Activated gamma-delta T cell treated with anti-CD3 and anti-CD28 coated beads, Interleukin-2, amount 50 U/mL, for 16 hours (primary cell): ENCODE data around the gene FRRS1L.

Source experiments
- DNase-seq: peaks from one replicate; pipeline ENCODE4 v3.0.0-alpha.2; 2020; ENCODE audit warnings: low read depth

Gene FRRS1L

GRCh38 chr9:109176386-109176785, 9.3 kb upstream of the FRRS1L start:
- DNase-seq = no peak

- DNase-seq = no peak
Observed at GRCh38 chr9:109172935-109173334, 5.9 kb upstream of the FRRS1L start.

- DNase-seq = no peak
Observed at GRCh38 chr9:109171926-109172325, 4.9 kb upstream of the FRRS1L start.

DNA sequence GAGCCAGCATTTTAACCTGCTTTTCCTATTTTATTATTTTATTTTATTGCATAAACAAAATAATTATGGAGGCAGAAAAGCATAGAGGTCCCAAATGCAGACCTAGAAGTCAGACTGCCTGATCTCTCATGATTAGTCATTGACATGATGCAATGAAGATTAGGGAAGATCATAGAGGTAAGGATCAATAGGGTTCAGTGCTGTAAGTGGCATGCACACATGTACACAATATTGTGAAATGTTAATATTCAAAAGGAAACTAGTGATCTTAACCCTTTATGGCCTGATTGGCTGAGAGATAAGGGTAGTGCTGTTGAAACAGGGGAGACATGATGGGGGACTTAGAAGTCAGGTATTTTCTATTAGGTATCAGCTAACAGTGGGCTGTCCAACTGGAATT, 1.1 kb upstream of the FRRS1L start:
- no peak for DNase-seq

DNA sequence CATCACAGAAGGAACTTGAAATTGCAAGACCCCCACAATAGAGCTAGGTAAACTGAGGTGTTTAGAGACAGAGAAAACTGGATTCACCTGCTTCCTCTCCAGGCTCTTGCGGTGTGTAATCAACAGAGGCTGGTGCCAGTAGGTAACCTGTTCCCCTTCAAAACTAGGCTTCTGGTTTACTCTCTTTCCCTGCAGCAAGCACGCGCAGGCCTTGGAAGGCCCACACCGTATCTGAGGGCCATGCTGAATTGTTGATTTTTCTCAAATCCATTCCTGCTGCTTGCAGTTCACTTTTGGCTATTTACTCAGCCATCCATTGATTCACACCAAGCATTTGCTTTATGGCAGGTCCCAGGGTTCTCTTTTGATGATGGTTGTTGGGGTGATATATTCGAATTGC, 667 bp upstream of the FRRS1L start:
- DNase-seq = no peak

- DNase-seq = no peak
Observed at GRCh38 chr9:109166171-109166770, 778 bp downstream of the FRRS1L start.

DNA sequence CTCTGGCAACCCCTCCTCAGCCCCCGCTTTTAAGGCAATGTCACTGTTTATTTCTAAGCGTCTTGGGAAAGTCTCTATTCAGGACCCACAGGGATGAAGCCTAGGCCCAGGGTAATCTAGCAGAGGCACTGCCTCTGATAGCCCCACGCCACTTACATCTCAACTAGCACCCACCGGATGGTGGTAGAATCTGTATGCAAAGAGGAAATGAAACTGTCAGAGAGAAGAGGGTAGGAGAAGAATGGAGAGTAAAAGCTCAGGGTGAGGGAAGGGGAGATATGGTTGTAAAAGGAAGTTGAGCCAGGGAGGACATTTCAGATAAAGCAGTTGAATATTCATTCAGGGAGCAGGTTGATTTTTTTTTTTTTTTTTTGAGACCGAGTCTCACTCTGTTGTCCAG, 3.0 kb downstream of the FRRS1L start:
- no peak for DNase-seq

DNA sequence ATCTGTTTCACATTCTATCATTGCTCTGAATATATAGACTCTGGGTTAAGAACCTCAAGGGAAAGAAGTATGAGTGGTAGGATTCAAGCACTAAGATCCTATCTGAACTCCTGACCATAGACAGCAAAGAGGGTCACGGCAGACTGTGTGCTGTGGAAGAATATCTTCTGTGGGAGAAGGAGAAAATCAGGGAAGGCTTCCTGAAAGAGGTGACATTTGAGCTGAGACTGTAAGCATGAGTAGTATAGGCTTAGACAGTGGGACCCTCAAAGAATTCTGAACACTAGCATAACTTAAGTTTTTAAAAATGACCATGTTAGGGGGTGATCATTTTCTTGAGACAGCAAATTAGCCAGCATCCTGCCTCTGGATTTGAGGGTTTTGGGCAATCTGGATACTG, 3.9 kb downstream of the FRRS1L start:
- DNase-seq = no peak

- DNase-seq = no peak
Observed at GRCh38 chr9:109162677-109163076, 4.4 kb downstream of the FRRS1L start.

- DNase-seq = no peak
Observed at GRCh38 chr9:109161471-109161870, 5.6 kb downstream of the FRRS1L start.

DNA sequence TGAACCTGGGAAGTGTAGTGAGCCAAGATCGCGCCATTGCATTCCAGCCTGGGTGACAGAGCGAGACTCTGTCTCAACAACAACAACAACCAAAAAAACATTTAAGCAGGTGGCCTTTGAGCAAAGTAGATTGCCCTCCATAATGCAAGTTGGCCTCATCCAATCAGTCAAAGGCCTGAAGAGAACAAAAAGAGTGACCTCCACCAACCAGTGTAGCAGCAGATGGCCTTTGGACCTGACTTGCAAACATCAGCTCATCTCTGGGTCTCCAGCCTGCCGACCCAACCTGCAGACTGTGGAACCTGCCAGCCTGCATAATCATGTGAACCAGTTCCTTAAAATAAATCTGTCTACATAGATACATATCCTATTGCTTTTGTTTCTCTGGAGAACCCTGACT, 7.5 kb downstream of the FRRS1L start:
- no peak for DNase-seq

DNA sequence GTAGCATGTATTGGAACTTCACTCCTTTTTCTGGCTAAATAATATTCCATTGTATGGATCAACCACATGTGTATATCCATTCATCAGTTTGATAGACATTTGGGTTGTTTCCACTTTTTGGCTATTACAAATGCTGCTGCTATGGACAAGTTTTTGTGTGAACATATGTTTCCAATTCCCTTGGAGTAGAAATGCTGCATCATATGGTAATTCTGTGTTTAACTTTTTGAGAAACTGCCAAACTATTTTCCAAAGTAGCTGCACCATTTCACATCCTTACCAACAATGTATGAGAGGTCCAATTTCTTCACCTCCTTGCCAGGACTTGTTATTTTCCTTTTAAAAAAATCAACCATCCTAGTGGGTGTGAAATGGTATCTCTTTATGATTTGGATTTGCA, 8.4 kb downstream of the FRRS1L start:
- DNase-seq = no peak

DNA sequence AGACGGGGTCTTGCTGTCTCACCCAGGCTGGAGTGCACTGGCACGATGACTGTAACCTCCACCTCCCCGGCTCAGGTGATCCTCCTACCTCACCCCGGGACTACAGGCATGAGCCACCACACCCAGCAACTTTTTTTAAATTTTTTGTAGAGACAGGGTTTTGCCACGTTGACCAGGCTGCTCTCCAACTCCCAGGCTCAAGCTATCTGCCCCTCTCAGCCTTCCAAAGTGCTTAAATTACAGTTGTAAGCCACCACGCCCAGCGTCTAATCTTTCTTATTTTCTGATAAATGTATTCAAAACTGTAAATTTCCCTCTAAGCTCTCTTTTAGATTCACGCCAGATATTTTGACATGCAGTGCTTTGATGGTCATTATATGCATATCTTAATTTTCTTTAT, 10.3 kb downstream of the FRRS1L start:
- no peak for DNase-seq

GRCh38 chr9:109150925-109151545, 16.0 kb downstream of the FRRS1L start:
- DNase-seq = no peak

DNA sequence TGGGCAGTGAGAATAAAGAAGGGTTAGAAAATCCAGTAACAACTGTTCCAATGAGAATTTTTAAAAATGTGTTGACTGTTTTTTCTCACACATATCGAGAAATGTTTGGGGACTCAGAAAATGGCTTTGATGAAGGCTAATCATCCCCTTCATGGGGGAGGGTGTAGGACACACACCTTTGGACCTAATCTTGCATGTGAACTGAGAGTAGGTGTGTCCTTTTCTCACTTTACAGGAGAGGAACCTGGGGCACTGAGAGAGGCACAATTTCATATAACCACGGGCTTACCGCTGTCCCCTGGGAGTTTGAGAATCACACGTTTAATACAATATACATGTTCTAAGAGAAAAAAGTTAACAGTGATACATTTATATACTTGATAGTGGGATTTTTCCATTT, 17.3 kb downstream of the FRRS1L start:
- DNase-seq = no peak

- no peak for DNase-seq
Observed at GRCh38 chr9:109149089-109149488, 18.0 kb downstream of the FRRS1L start.

GRCh38 chr9:109145051-109145450, 22.0 kb downstream of the FRRS1L start:
- no peak for DNase-seq

DNA sequence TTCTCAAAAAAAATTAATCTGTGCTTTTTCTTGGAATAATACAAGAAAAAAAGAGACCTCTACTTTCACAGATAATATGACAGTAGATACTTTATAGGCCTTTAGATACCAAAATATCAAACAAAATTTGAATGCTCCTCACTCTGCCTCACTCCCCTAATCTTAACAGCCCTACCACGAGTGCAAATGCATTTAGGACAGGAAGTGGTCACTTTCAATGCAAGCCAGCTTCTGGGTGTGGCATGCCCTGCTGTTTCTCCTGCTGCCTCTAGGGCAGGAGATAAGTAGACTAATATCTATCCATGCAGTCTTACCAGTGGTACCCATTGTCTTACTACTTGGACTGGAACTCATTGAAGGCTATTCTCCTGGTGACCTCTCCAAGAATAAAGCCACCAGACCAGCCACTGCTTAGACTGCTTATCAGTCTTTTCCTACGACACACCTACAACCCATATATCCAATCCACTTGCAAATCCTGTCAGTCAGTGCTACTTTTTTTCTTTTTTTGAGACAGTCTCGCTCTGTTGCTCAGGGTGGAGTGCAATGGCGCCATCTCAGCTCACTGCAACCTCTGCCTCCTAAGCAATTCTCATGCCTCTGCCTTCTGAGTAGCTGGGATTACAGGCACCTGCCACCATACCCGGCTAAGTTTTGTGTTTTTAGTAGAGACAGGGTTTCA, 23.0 kb downstream of the FRRS1L start:
- no peak for DNase-seq

- DNase-seq = no peak
Observed at GRCh38 chr9:109141375-109141774, 25.7 kb downstream of the FRRS1L start.

GRCh38 chr9:109139851-109140250, 27.2 kb downstream of the FRRS1L start:
- no peak for DNase-seq

GRCh38 chr9:109138421-109138820, 28.6 kb downstream of the FRRS1L start:
- DNase-seq = no peak

GRCh38 chr9:109134167-109134578, 32.9 kb downstream of the FRRS1L start:
- DNase-seq = no peak

GRCh38 chr9:109133533-109133932, 33.5 kb downstream of the FRRS1L start:
- DNase-seq = no peak

DNA sequence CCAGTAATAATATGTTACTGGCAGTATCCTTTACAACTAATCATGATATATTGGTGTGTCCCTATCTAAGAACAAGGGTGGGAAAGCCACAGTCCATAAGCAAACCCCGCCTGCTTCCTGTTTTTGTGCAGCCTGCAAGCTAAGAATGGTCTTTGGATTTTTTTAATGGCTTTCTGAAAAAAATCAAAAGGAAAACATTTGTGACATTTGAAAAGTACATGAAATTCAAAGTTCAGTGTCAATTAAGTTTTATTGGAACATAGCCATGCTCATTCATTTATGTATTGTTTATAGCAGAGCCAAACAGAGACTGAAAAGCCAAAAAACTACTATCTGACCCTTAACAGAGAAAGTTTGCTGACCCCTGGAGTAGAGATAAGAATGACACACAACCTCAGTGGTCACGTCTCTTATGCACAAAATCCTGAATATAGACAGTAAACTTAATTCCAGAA, 34.5 kb downstream of the FRRS1L start:
- DNase-seq = no peak
